Neural cell (in vitro differentiated cells): ENCODE results near the gene PAN3. TPM values are rescaled to one million over a fixed set of nuclear protein-coding genes. Genes with fewer than 3 reads are reported as not detected.
"Not testable (repeated sequence)": the region's sequence is repeated elsewhere in the genome, so short reads cannot be mapped to it uniquely, and the experiment has no call there.

Experiments used
- H2AFZ ChIP-seq: fragments of 200-600, 300-800 bp; sonication (generic), shearing (Covaris generic); 2 replicates; pipeline ENCODE4 v1.6.0; 2014; ENCODE audit warnings: low read depth, mild to moderate bottlenecking, antibody characterized with exemption, low read length, moderate library complexity
- H3F3A ChIP-seq: fragments of 200-600 bp; shearing (Covaris generic); 2 replicates; pipeline ENCODE4 v1.6.1; 2016; ENCODE audit warnings: mild to moderate bottlenecking, moderate library complexity, mixed read lengths, antibody characterized with exemption, low read length; ENCODE audit not compliant: insufficient read depth, poor library complexity, severe bottlenecking
- H3K27ac ChIP-seq: fragments of 200-600, 300-800 bp; sonication (generic), shearing (Covaris generic); 2 replicates; pipeline ENCODE4 v1.5.1; 2014; ENCODE audit warnings: mild to moderate bottlenecking, low read length, moderate library complexity
- H3K27me3 ChIP-seq: fragments of 300-800, 200-600 bp; sonication (generic), shearing (Covaris generic); 2 replicates; pipeline ENCODE4 v1.6.0; 2014; ENCODE audit warnings: mild to moderate bottlenecking, low read depth, low read length, moderate library complexity; ENCODE audit not compliant: insufficient read depth
- H3K36me3 ChIP-seq: fragments of 300-800, 200-600 bp; sonication (generic), shearing (Covaris generic); 2 replicates; pipeline ENCODE4 v1.5.1; 2014; ENCODE audit warnings: mild to moderate bottlenecking, antibody characterized with exemption, low read length, moderate library complexity; ENCODE audit not compliant: insufficient read depth
- H3K4me2 ChIP-seq: fragments of 300-800, 200-600 bp; sonication (generic), shearing (Covaris generic); 2 replicates; pipeline ENCODE4 v1.6.0; 2014; ENCODE audit warnings: mild to moderate bottlenecking, low read length
- H3K4me3 ChIP-seq: fragments of 300-800, 200-600 bp; sonication (generic), shearing (Covaris generic); 2 replicates; pipeline ENCODE4 v1.5.1; 2014; ENCODE audit warnings: mild to moderate bottlenecking, low read length, moderate library complexity
- H3K79me2 ChIP-seq: fragments of 200-600 bp; shearing (Covaris generic); replicated peaks from 2 replicates; pipeline ENCODE4 v1.6.0; 2014; ENCODE audit warnings: mild to moderate bottlenecking, low read length, moderate library complexity; ENCODE audit not compliant: insufficient read depth
- H3K9ac ChIP-seq: fragments of 300-800, 200-600 bp; sonication (generic), shearing (Covaris generic); 2 replicates; pipeline ENCODE4 v1.6.1; 2016; ENCODE audit warnings: mild to moderate bottlenecking, low read length, mixed read lengths
- H3K9me2 ChIP-seq: fragments of 200-600 bp; shearing (Covaris generic); 2 replicates; pipeline ENCODE4 v1.6.1; 2016; ENCODE audit warnings: mild to moderate bottlenecking, low read length, mixed read lengths; ENCODE audit not compliant: insufficient read depth
- H3K9me3 ChIP-seq: fragments of 200-600, 300-800 bp; sonication (generic), shearing (Covaris generic); 2 replicates; pipeline ENCODE4 v1.6.1; 2016; ENCODE audit warnings: mild to moderate bottlenecking, mixed run types, low read length, moderate library complexity, mixed read lengths
- H4K20me1 ChIP-seq: fragments of 200-600 bp; shearing (Covaris generic); 2 replicates; pipeline ENCODE4 v1.6.1; 2016; ENCODE audit warnings: mild to moderate bottlenecking, mixed run types; ENCODE audit not compliant: insufficient read depth
- EP300 ChIP-seq: fragments of 450-650 bp; conservative IDR thresholded peaks from 2 replicates; pipeline ENCODE4 v1.6.1; 2014; ENCODE audit warnings: antibody characterized with exemption, mild to moderate bottlenecking, moderate library complexity; ENCODE audit not compliant: poor library complexity, severe bottlenecking
- EZH2 ChIP-seq: fragments of 200-600, 300-800 bp; shearing (Covaris generic), sonication (generic); IDR thresholded peaks from 2 replicates; pipeline ENCODE4 v1.6.1; 2014; ENCODE audit warnings: antibody characterized with exemption, low read length, borderline replicate concordance, mild to moderate bottlenecking; ENCODE audit not compliant: insufficient read depth, poor library complexity, severe bottlenecking
- MXI1 ChIP-seq: fragments of 450-650 bp; conservative IDR thresholded peaks from 2 replicates; pipeline ENCODE4 v1.6.1; 2014; ENCODE audit warnings: antibody characterized with exemption, mild to moderate bottlenecking; ENCODE audit not compliant: poor library complexity, severe bottlenecking
- POLR2AphosphoS5 ChIP-seq: IDR thresholded peaks from 2 replicates; pipeline ENCODE4 v1.6.1; 2012
- RAD21 ChIP-seq: fragments of 450-650 bp; conservative IDR thresholded peaks from 2 replicates; pipeline ENCODE4 v1.6.1; 2014; ENCODE audit warnings: antibody characterized with exemption, mild to moderate bottlenecking, moderate library complexity
- SMC3 ChIP-seq: fragments of 450-650 bp; conservative IDR thresholded peaks from 2 replicates; pipeline ENCODE4 v1.6.1; 2014; ENCODE audit warnings: antibody characterized with exemption, mild to moderate bottlenecking, moderate library complexity; ENCODE audit not compliant: poor library complexity
- TAF1 ChIP-seq: IDR thresholded peaks from 2 replicates; pipeline ENCODE4 v1.6.1; 2012; ENCODE audit warnings: low read depth
- polyA plus RNA-seq: library from polyadenylated mRNA; depleted of rRNA; stranded (reverse); fragments of >200 nt; gene quantifications from 2 replicates; pipeline ENCODE4 v1.2.3, GENCODE V29; 2014
- TF ChIP-seq, protein P1 (sequence below): IDR thresholded peaks from 2 replicates; pipeline ENCODE4 v1.6.1; 2012; ENCODE audit warnings: borderline replicate concordance
- TF ChIP-seq, protein P2 (sequence below): fragments of 450-650 bp; IDR thresholded peaks from 2 replicates; pipeline ENCODE4 v1.5.1; 2014; ENCODE audit warnings: antibody characterized with exemption, mild to moderate bottlenecking, moderate library complexity; ENCODE audit not compliant: poor library complexity, severe bottlenecking

The PAN3 gene
- polyA plus RNA-seq, 1 donor from 2014 or later = 44.0 TPM

DNA sequence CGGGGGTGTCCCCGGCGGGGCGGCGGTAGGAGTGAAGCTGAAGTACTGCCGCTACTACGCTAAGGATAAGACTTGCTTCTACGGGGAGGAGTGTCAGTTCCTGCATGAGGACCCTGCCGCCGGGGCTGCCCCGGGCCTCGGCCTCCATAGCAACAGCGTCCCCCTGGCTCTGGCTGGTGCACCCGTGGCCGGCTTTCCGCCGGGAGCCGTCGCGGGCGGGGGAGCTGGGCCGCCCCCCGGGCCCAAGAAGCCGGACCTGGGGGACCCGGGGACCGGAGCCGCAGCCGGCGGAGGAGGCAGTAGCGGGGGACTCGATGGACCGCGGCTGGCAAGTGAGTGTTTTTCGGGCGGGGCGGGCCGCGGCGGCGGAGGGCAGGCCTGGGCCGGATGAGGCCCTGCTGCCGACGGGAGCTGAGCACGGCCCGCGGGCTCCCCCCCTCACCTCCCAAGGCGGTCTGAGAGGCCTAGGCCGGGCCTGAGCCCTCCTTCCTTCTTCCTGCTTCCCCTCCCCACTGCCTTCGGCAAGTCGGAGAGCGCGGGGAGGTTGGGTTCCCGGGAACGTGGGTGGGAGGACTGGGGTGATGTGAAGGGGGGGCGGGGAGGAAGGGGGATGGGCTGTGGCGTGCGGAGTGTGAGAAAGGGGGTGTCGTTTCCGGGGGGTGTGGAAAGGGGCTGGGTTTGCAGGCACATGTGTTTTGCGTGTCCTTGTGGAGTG is 568 bp downstream of the PAN3 start:
- TF ChIP-seq MXI1 = peak; percentile 42
- no peak for TF ChIP-seq TAF1
- TF ChIP-seq, protein P1, sequence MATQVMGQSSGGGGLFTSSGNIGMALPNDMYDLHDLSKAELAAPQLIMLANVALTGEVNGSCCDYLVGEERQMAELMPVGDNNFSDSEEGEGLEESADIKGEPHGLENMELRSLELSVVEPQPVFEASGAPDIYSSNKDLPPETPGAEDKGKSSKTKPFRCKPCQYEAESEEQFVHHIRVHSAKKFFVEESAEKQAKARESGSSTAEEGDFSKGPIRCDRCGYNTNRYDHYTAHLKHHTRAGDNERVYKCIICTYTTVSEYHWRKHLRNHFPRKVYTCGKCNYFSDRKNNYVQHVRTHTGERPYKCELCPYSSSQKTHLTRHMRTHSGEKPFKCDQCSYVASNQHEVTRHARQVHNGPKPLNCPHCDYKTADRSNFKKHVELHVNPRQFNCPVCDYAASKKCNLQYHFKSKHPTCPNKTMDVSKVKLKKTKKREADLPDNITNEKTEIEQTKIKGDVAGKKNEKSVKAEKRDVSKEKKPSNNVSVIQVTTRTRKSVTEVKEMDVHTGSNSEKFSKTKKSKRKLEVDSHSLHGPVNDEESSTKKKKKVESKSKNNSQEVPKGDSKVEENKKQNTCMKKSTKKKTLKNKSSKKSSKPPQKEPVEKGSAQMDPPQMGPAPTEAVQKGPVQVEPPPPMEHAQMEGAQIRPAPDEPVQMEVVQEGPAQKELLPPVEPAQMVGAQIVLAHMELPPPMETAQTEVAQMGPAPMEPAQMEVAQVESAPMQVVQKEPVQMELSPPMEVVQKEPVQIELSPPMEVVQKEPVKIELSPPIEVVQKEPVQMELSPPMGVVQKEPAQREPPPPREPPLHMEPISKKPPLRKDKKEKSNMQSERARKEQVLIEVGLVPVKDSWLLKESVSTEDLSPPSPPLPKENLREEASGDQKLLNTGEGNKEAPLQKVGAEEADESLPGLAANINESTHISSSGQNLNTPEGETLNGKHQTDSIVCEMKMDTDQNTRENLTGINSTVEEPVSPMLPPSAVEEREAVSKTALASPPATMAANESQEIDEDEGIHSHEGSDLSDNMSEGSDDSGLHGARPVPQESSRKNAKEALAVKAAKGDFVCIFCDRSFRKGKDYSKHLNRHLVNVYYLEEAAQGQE = no peak
- TF ChIP-seq, protein P2, sequence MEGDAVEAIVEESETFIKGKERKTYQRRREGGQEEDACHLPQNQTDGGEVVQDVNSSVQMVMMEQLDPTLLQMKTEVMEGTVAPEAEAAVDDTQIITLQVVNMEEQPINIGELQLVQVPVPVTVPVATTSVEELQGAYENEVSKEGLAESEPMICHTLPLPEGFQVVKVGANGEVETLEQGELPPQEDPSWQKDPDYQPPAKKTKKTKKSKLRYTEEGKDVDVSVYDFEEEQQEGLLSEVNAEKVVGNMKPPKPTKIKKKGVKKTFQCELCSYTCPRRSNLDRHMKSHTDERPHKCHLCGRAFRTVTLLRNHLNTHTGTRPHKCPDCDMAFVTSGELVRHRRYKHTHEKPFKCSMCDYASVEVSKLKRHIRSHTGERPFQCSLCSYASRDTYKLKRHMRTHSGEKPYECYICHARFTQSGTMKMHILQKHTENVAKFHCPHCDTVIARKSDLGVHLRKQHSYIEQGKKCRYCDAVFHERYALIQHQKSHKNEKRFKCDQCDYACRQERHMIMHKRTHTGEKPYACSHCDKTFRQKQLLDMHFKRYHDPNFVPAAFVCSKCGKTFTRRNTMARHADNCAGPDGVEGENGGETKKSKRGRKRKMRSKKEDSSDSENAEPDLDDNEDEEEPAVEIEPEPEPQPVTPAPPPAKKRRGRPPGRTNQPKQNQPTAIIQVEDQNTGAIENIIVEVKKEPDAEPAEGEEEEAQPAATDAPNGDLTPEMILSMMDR = no peak
- TF ChIP-seq POLR2AphosphoS5 = peak; percentile 71
- Histone ChIP-seq H3F3A (no peaks in the 10 kb centered on the region), H3K27me3 (no peaks in the 10 kb centered on the region), H3K4me3 (peak overlapping the region; percentile 90), H3K9me2 (no peaks in the 10 kb centered on the region), H3K79me2 (peaks cover 55% of the 10 kb centered on the region), H3K27ac (peak overlapping the region; percentile 93), H2AFZ (peak overlapping the region; percentile 81), H3K9me3 (no peaks in the 10 kb centered on the region), H3K36me3 (no peaks in the 10 kb centered on the region), H3K4me2 (no peak overlapping the region), H4K20me1 (no peaks in the 10 kb centered on the region), H3K9ac (peak overlapping the region; percentile 94)

DNA sequence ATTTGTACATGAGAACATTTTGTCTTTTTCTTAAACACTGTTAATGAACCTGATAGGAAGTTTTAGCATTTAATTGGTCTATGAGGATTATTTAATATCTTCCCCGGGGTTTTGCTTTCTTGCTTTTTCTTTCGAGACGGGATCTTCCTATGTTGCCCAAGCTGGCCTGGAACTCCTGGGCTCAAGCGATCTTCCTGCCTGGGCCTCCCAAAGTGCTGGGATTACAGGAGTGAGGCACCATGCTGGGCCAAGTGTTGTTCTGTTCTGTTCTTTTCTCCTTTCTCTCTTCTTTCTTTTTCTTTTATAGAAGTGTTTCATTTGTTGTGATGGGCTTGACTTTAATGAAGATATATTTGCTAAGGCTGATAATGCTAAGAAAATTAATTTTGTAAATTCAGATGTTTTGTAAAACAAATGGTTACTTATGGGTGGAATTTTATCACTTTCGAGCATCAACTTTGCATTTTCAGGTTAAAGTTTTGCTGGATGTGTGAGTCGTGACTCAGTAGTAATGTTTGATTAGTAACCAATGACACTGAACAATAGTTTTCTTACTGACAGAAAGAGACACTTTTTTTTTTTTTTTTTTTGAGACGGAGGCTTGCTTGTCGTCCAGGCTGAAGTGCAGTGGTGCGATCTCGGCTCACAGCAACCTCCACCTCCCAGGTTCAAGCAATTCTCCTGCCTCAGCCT is 2.2 kb downstream of the PAN3 start:
- H3F3A ChIP-seq = no peaks in the 10 kb centered on the region
- TF ChIP-seq, protein P2 = no peak
- TF ChIP-seq MXI1 (no peak), EP300 (no peak), POLR2AphosphoS5 (no peak), SMC3 (no peak), EZH2 (no peak), RAD21 (no peak), TAF1 (no peak)
- TF ChIP-seq, protein P1 = no peak
- no peaks in the 10 kb centered on the region for H3K27me3 ChIP-seq
- peak overlapping the region; percentile 94 for H3K9ac ChIP-seq
- H3K4me3 ChIP-seq = peak overlapping the region; percentile 90
- H2AFZ ChIP-seq = no peak overlapping the region
- H3K9me2 ChIP-seq = no peaks in the 10 kb centered on the region
- no peaks in the 10 kb centered on the region for H3K9me3 ChIP-seq
- H3K4me2 ChIP-seq = peak overlapping the region; percentile 49
- peaks cover 70% of the 10 kb centered on the region for H3K79me2 ChIP-seq
- no peaks in the 10 kb centered on the region for H4K20me1 ChIP-seq
- no peak overlapping the region for H3K27ac ChIP-seq
- H3K36me3 ChIP-seq = no peaks in the 10 kb centered on the region

DNA sequence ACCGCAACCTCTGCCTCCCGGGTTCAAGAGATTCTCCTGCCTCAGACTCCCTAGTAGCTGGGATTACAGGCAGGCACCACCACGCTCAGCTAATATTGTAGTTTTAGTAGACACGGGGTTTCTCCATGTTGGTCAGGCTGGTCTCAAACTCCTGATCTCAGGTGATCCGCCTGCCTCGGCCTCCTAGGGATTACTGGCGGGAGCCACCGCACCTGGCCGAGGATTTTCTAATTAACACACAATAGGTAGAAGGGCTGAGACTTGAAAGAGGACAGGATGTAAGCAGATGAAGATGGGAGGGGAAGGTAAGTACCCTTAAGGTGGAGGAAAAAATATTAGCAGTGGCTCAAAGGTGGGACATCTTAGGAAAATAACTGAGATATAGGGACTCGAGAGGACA is 3.2 kb downstream of the PAN3 start:
- H3K4me2 ChIP-seq, H3K36me3 ChIP-seq, H3F3A ChIP-seq, H3K4me3 ChIP-seq, H3K9me2 ChIP-seq, H3K27ac ChIP-seq, H3K9me3 ChIP-seq, H2AFZ ChIP-seq, H4K20me1 ChIP-seq, H3K27me3 ChIP-seq, H3K9ac ChIP-seq: not testable (repeated sequence)
- H3K79me2 ChIP-seq = peaks cover 79% of the 10 kb centered on the region
